T-helper 22 cell (primary cell): ENCODE results near the gene CCDC66.
"Not testable (repeated sequence)": the region's sequence is repeated elsewhere in the genome, so short reads cannot be mapped to it uniquely, and the experiment has no call there.

ENCODE experiments used
- DNase-seq: peaks from one replicate; pipeline ENCODE4 v3.0.0-alpha.2; 2020; ENCODE audit warnings: low read depth

The CCDC66 gene

GRCh38 chr3:56556908-56557830 is at the start of gene CCDC66:
Gene CCDC66, plus strand, starts transcription at chr3:56557175. Its CDS starts 68 bp downstream, at chr3:56557243.
- peak; percentile 90 for DNase-seq

DNA sequence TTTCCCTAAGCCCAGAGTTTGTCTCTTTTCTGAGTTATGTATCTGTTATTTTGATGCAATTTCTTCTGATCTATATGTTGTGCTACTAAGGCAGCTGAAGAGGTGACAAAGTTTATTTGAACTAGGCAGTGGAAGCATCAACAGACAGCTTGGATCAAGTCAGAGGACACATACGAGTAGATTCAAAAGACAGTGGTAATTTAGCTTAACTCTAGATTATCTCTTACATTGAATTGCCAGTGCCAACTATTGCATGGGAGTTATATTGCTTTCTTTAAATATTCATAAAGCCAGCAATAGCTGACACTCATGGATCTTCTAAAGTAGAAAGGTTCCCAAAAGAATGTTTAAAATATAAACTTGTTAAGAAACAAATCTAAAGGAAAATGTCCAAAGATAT is 37.3 kb upstream of the CCDC66 start:
- no peak for DNase-seq

- DNase-seq, result no peak
Measured at GRCh38 chr3:56522374-56522773, 34.6 kb upstream of the CCDC66 start.

- no peak for DNase-seq
Measured at GRCh38 chr3:56525291-56525690, 31.7 kb upstream of the CCDC66 start.

GRCh38 chr3:56536735-56537134 is 20.2 kb upstream of the CCDC66 start:
- no peak for DNase-seq

DNA sequence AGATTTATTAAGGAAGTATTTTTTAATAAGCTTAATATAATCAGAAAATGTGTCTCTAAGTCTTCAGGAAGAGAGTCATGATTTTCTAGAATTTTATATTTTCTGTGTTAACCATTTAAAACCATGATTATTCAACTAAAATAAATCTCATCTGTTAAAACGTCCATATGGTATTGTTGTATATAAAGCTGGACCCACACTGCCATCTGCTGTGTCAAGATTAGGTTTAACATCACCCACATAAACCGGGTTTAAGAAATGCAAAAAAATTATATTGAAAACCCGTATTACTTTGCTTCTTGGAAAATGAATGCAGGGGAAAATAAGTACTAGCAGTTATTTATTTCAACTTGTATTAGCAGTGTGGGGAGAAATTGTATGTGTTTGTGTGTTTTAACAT is 9.5 kb upstream of the CCDC66 start:
- no peak for DNase-seq

GRCh38 chr3:56557831-56558170 is 826 bp downstream of the CCDC66 start:
- no peak for DNase-seq

DNA sequence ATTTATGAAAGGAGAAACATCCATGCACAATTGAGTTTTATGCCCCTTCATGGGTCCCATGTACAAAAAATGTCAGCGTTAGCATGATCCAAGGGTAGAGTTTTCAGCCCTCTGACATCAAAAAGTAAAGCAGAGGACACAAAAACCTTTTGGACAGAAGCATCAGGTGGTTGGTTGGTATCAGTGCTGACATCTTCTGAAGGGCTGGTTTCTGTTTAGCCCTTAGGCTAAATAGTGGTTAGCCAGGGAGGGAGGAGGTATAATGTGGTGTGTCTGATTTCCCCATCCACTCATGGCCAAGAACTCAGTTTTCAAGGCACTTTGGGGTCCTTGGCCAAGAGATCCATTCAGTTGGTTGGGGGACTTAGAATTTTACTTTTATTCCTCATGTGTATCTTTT is 16.5 kb downstream of the CCDC66 start:
- no peak for DNase-seq

DNA sequence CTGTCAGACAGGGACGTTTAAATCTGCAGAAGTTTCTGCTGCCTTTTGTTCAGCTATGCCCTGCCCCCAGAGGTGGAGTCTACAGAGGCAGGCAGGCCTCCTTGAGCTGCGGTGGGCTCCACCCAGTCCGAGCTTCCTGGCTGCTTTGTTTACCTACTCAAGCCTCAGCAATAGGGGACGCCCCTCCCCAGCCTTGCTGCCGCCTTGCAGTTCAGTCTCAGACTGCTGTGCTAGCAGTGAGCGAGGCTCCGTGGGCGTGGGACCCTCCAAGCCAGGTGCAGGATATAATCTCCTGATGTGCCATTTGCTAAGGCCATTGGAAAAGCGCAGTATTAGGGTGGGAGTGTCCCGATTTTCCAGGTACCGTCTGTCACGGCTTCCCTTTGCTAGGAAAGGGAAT is 25.0 kb downstream of the CCDC66 start:
- DNase-seq, result not testable (repeated sequence)

DNA sequence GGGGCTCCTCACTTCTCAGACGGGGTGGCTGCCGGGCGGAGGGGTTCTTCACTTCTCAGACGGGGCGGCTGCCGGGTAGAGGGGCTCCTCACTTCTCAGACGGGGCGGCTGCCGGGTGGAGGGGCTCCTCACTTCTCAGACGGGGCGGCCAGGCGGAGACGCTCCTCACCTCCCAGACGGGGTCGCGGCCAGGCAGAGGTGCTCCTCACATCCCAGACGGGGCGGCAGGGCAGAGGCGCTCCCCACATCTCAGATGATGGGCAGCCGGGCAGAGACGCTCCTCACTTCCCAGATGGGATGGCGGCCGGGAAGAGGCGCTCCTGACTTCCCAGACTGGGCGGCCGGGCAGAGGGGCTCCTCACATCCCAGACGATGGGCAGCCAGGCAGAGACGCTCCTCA is 27.3 kb downstream of the CCDC66 start:
- DNase-seq, result not testable (repeated sequence)

- DNase-seq, result no peak
Measured at GRCh38 chr3:56590814-56591213, 33.8 kb downstream of the CCDC66 start.

DNA sequence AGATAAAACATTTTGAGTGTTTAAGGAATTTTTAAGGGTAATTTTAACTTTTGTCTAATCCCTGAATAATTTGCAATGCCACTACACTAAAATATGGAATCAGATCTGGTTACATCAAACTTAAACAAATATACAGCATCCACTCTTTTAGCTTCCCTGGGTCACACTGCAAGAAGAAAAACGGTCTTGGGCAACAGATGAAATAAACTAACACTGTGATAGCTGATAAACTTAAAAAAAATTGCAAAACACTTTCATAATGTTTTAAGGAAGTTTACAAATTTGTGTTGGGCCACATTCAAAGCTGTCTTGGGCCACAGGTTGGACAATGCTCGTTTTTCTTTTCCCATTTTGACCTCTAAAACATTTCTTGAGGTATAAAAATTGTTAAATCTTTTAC is 34.3 kb downstream of the CCDC66 start:
- no peak for DNase-seq

DNA sequence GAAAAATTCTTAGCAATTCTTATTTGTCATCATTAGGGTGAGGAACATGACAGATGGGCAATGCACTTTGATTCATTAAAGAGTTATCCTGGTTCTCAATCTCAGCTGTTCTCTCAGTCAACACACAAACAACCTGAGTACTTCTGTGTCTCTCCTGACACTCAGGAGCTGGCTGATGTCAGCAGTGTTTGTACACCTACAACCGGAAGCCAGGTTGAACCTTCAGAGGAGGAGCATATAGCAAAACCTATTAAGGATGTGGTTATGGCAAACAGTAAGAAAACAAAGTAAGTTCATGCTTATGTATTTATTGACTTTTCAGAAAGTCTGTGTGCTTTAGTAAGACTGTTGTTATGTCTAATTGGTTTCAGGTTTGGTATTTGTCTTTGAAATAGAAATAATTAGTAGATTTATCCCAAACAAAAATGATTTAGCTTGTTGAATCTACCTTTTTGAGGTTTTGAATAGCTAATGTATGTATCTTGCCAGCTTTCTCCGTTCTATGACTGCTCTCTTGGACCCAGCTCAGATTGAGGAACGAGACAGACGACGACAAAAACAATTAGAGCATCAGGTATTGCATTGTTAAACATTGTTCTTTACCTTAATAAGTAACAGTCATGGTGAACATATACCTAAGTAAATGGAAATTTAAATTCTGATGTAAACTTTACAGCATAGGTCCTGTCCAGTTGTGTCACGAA is 36.6 kb downstream of the CCDC66 start:
- peak; percentile 42 for DNase-seq

GRCh38 chr3:56595975-56596840 is 39.2 kb downstream of the CCDC66 start:
- DNase-seq, result no peak

DNA sequence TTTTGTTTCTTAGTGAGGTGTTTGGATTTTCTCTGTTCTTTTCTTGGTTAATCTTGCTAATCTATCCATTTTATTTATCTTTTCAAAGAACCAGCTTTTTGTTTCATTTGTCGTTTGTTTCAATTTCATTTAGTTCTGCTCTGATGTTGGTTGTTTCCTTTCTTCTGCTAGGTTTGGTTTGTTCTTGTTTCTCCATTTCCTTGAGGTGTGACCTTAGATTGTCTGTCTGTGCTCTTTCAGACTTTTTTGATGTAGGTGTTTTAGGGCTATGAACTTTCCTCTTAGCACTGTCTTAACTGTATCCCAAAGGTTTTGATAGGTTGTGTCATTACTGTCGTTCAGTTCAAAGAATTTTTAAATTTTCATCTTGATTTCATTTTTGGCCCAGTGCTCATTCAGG is 51.5 kb downstream of the CCDC66 start:
- not testable (repeated sequence) for DNase-seq

DNA sequence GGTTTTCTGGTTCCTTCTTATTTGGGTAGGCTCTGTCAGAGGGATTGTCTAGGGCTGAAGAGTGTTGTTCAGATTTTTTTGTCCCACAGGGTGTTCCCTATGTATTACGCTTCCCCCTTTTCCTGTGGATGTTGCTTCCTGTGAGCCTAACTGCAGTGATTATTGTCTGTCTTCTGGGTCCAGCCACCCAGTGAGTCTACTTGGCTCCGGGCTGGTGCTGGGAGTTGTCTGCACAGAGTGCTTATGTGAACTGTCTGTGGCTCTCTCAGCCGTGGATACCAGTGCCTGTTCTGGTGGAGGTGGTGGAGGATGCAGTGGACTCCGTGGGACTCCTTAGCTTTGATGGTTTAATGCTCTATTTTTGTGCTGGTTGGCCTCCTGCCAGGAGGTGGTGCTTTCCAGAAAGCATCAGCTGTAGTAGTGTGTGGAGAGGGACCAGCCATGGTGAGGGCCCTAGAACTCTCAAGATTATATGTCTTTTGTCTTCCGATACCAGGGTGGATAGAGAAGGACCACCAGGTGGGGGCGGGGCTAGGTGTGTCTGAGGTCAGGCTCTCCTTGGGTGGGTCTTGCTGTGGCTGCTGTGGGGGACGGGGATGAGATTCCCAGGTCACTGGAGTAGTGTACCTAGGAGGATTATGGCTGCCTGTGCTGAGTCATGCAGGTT is 53.8 kb downstream of the CCDC66 start:
- DNase-seq, result no peak

DNA sequence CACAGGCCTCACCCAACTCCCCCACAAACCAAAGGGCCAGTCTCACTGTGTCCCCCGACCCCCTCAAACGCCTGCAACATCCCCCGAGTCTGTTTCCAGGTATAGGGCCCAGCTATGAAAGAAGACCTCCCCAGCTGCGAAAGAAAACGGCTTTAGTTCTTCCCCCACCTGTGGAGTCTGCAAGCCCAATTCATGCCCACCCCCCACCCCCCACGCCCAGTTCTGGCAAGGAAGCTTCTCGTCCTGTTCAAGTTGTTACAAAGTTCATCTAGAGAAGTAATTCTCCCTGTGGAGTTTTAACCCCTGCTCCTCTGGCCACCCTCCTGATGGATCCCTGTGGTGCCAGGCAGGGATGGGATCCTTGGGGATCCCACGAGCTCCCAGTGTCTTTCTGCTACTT is 54.4 kb downstream of the CCDC66 start:
- no peak for DNase-seq

GRCh38 chr3:56612146-56612545 is 55.2 kb downstream of the CCDC66 start:
- DNase-seq, result no peak

- no peak for DNase-seq
Measured at GRCh38 chr3:56613016-56613415, 56.0 kb downstream of the CCDC66 start.

DNA sequence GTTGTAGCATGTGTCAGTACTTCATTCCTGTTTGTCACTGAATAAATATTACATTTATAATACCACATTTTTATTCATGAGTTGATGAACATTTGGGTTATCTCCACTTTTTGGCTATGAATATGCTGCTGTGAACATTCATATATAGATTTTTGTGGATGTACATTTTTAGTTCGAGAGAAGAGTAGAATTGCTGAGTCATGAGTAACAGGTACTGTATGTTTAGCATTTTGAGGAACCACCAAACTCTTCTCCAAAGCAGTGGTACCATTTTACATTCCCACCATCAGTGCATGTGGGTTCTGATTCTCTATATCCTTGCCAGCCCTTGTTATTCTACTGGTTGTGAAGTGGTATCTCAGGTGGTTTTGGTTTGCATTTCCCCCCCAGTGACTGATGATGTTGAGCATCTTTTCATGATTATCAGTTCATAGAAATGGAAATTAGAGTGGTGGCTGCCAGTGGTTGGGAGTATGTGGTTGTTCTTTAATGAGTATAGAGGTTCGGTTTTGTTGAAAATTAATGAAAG is 59.6 kb downstream of the CCDC66 start:
- DNase-seq, result no peak

GRCh38 chr3:56620371-56620770 is 63.4 kb downstream of the CCDC66 start:
- no peak for DNase-seq

GRCh38 chr3:56621681-56622080 is 64.7 kb downstream of the CCDC66 start:
- no peak for DNase-seq
